GM18867 (cell line): ENCODE measurements around the gene KCNH2.
A peak's percentile ranks its signal among the peaks of the same experiment; 100 is the strongest.
"Not testable (repeated sequence)": the region's sequence is repeated elsewhere in the genome, so short reads cannot be mapped to it uniquely, and the experiment has no call there.

ENCODE experiments used
- ATAC-seq: cut with Tn5 transposase; IDR thresholded peaks from one replicate; pipeline ENCODE4 v1.9.1; 2021; ENCODE audit warnings: mild to moderate bottlenecking, moderate library complexity; ENCODE audit not compliant: unreplicated experiment

The KCNH2 gene

GRCh38 chr7:150978126-150978789 lies at the start of gene KCNH2:
Gene KCNH2, minus strand, starts transcription at chr7:150978321. Its CDS starts 408 bp downstream, at chr7:150977913.
- ATAC-seq = no peak

- not testable (repeated sequence) for ATAC-seq
Measured at GRCh38 chr7:151027728-151028130, 49.6 kb upstream of the KCNH2 start.

GRCh38 chr7:151026771-151027727 lies 48.9 kb upstream of the KCNH2 start:
- ATAC-seq = not testable (repeated sequence)

GRCh38 chr7:151025924-151026671 lies 48.0 kb upstream of the KCNH2 start:
- no peak for ATAC-seq

- ATAC-seq = no peak
Measured at GRCh38 chr7:151024435-151025056, 46.4 kb upstream of the KCNH2 start, which contains the start of gene ATG9B. Gene ATG9B, minus strand, starts transcription at chr7:151024494. Its CDS starts 71 bp downstream, at chr7:151024423.

- ATAC-seq = no peak
Measured at GRCh38 chr7:151023232-151023631, 45.1 kb upstream of the KCNH2 start.

GRCh38 chr7:151020231-151020630 lies 42.1 kb upstream of the KCNH2 start:
- ATAC-seq = no peak

GRCh38 chr7:151019130-151019447 lies 41.0 kb upstream of the KCNH2 start:
- ATAC-seq = no peak

GRCh38 chr7:151018421-151019129 lies 40.5 kb upstream of the KCNH2 start:
- ATAC-seq = no peak

- peak; percentile 56 for ATAC-seq
Measured at GRCh38 chr7:151017953-151018420, 39.9 kb upstream of the KCNH2 start.

GRCh38 chr7:151017370-151017952 lies 39.3 kb upstream of the KCNH2 start:
- no peak for ATAC-seq

- ATAC-seq = no peak
Measured at GRCh38 chr7:151016942-151017341, 38.8 kb upstream of the KCNH2 start.

- ATAC-seq = no peak
Measured at GRCh38 chr7:151016505-151016904, 38.4 kb upstream of the KCNH2 start.

GRCh38 chr7:151015967-151016366 lies 37.8 kb upstream of the KCNH2 start:
- no peak for ATAC-seq

- ATAC-seq = no peak
Measured at GRCh38 chr7:151014950-151015349, 36.8 kb upstream of the KCNH2 start.

- ATAC-seq = no peak
Measured at GRCh38 chr7:151013733-151014497, 35.8 kb upstream of the KCNH2 start.

GRCh38 chr7:151013356-151013732 lies 35.2 kb upstream of the KCNH2 start:
- ATAC-seq = no peak

GRCh38 chr7:151012911-151013347 lies 34.8 kb upstream of the KCNH2 start:
- ATAC-seq = no peak
